Mesenchymal stem cell (in vitro differentiated cells and primary cell): ENCODE data around the gene ABHD5.

Experiments
- DNase-seq: peaks from one replicate; pipeline ENCODE4 v3.0.0-alpha.2; 2013
- H2AFZ ChIP-seq: one replicate; pipeline ENCODE4 v1.6.1; 2013; ENCODE audit warnings: low read depth, mild to moderate bottlenecking, control low read depth, inconsistent platforms, low read length, moderate library complexity
- H2AK5ac ChIP-seq: 2 replicates; pipeline ENCODE4 v1.6.1; 2013; ENCODE audit warnings: low read length, moderate library complexity, mild to moderate bottlenecking, inconsistent platforms; ENCODE audit not compliant: severe bottlenecking
- H2BK120ac ChIP-seq: one replicate; pipeline ENCODE4 v1.6.1; 2013; ENCODE audit warnings: low read depth, mild to moderate bottlenecking, inconsistent platforms, low read length, moderate library complexity
- H2BK12ac ChIP-seq, 2 experiments: one replicate each; pipeline ENCODE4 v1.6.1; 2013; ENCODE audit warnings: inconsistent platforms in 2 of 2, low read length in 2 of 2, mild to moderate bottlenecking in 2 of 2, moderate library complexity in 2 of 2, control low read depth in 1 of 2
- H2BK15ac ChIP-seq: one replicate; pipeline ENCODE4 v1.6.1; 2013; ENCODE audit warnings: mild to moderate bottlenecking, low read depth, inconsistent platforms; ENCODE audit not compliant: poor library complexity, severe bottlenecking
- H2BK5ac ChIP-seq: 2 replicates; pipeline ENCODE4 v1.6.1; 2013; ENCODE audit warnings: low read depth, mild to moderate bottlenecking, low read length, control low read depth, inconsistent platforms; ENCODE audit not compliant: poor library complexity, severe bottlenecking
- H3K14ac ChIP-seq, 2 experiments: one replicate each; pipeline ENCODE4 v1.6.1; 2013; ENCODE audit warnings: inconsistent platforms in 2 of 2, low read length in 2 of 2, control low read depth in 1 of 2, mild to moderate bottlenecking in 1 of 2, moderate library complexity in 1 of 2
- H3K18ac ChIP-seq, 2 experiments: one replicate each; pipeline ENCODE4 v1.6.1; 2013; ENCODE audit warnings: inconsistent platforms in 2 of 2, low read length in 2 of 2, control low read depth in 1 of 2, low read depth in 1 of 2, mild to moderate bottlenecking in 1 of 2
- H3K23ac ChIP-seq, 2 experiments: one replicate each; pipeline ENCODE4 v1.6.1; 2013; ENCODE audit warnings: inconsistent platforms in 2 of 2, low read length in 2 of 2, mild to moderate bottlenecking in 2 of 2, moderate library complexity in 2 of 2, control low read depth in 1 of 2
- H3K27ac ChIP-seq: 2 replicates; pipeline ENCODE4 v1.5.1; 2013; ENCODE audit warnings: mild to moderate bottlenecking, moderate library complexity, low read length, control low read depth, inconsistent platforms; ENCODE audit not compliant: poor library complexity, severe bottlenecking
- H3K27me3 ChIP-seq, 2 experiments: 2 replicates each; pipeline versions ENCODE4 v1.6.1 to v1.7.0; 2013; ENCODE audit warnings: low read length in 2 of 2, mild to moderate bottlenecking in 2 of 2, moderate library complexity in 2 of 2, control low read depth in 1 of 2, inconsistent platforms in 1 of 2; ENCODE audit not compliant: control insufficient read depth in 1 of 2, insufficient read depth in 1 of 2
- H3K36me3 ChIP-seq, 2 experiments: 2 replicates each; pipeline versions ENCODE4 v1.6.1 to v1.7.0; 2013; ENCODE audit warnings: low read length in 2 of 2, control low read depth in 1 of 2, inconsistent platforms in 1 of 2, low read depth in 1 of 2, mild to moderate bottlenecking in 1 of 2; ENCODE audit not compliant: insufficient read depth in 2 of 2, control insufficient read depth in 1 of 2
- H3K4ac ChIP-seq, 2 experiments: one replicate each; pipeline ENCODE4 v1.6.1; 2013; ENCODE audit warnings: inconsistent platforms in 2 of 2, low read length in 2 of 2, mild to moderate bottlenecking in 2 of 2, moderate library complexity in 2 of 2, control low read depth in 1 of 2, low read depth in 1 of 2
- H3K4me1 ChIP-seq: 2 replicates; pipeline ENCODE4 v1.6.1; 2013; ENCODE audit warnings: low read depth, low read length, control low read depth; ENCODE audit not compliant: control insufficient read depth, insufficient read depth
- H3K4me2 ChIP-seq: 2 replicates; pipeline ENCODE4 v1.6.1; 2013; ENCODE audit warnings: low read length, mild to moderate bottlenecking, inconsistent platforms; ENCODE audit not compliant: poor library complexity, severe bottlenecking
- H3K4me3 ChIP-seq, 2 experiments: 2 replicates each; pipeline versions ENCODE4 v1.5.1 to v1.7.0; 2013; ENCODE audit warnings: low read length in 2 of 2, mild to moderate bottlenecking in 2 of 2, control low read depth in 1 of 2, low read depth in 1 of 2; ENCODE audit not compliant: insufficient read depth in 1 of 2
- H3K79me1 ChIP-seq: replicated peaks from 2 replicates; pipeline ENCODE4 v1.6.1; 2013; ENCODE audit warnings: mild to moderate bottlenecking, control low read depth, low read length, inconsistent platforms; ENCODE audit not compliant: poor library complexity, severe bottlenecking
- H3K9ac ChIP-seq: 2 replicates; pipeline ENCODE4 v1.7.0; 2013; ENCODE audit warnings: mild to moderate bottlenecking, low read length, moderate library complexity
- H3K9me3 ChIP-seq: 2 replicates; pipeline ENCODE4 v1.7.0; 2013; ENCODE audit warnings: mild to moderate bottlenecking, low read length; ENCODE audit not compliant: control insufficient read depth
- H4K8ac ChIP-seq: one replicate; pipeline ENCODE4 v1.6.1; 2013; ENCODE audit warnings: inconsistent platforms, mild to moderate bottlenecking, low read length, moderate library complexity
- H4K91ac ChIP-seq: one replicate; pipeline ENCODE4 v1.6.1; 2013; ENCODE audit warnings: mild to moderate bottlenecking, low read length, inconsistent platforms
- WGBS: methylation state at CpG from one replicate; pipeline ENCODE4 v1.1.7; 2013; ENCODE audit warnings: mixed read lengths; 5-methylcytosine and 5-hydroxymethylcytosine counted together

The ABHD5 gene

DNA sequence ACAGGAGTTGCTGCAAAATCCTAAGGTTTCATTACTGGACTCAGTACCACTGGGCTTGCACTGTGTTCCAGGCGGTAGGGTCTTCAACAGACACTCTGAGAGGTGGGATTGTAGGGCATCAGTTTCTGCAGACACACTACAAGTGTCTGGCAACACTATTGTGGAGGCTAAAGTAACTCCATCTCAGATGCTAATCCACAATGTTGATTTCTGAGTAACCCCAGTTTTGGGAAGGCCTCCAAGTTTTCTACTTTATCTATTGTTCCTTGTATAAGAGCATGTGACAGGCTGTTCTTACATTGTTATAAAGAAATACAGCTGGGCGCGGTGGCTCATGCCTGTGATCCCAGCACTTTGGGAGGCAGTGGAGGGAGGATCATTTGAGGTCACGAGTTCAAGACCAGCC lies 2.5 kb upstream of the ABHD5 start:
- Histone ChIP-seq H3K9me3 (no peaks in the 10 kb centered on the region), H2BK15ac (no peak overlapping the region), H3K79me1 (peaks cover 3% of the 10 kb centered on the region), H3K14ac (no peak overlapping the region), H3K9ac (no peak overlapping the region), H2BK12ac (no peak overlapping the region), H2BK120ac (no peak overlapping the region), H2AFZ (no peak overlapping the region), H3K23ac (no peak overlapping the region), H3K4me3 (no peak overlapping the region), H3K36me3 (no peaks in the 10 kb centered on the region), H3K4ac (no peak overlapping the region), H3K18ac (no peak overlapping the region), H3K4me2 (no peak overlapping the region), H3K27ac (no peak overlapping the region), H4K8ac (no peak overlapping the region), H2BK5ac (no peak overlapping the region), H2AK5ac (no peak overlapping the region), H4K91ac (no peak overlapping the region), H3K4me1 (peaks cover 7% of the 10 kb centered on the region), H3K27me3 (no peaks in the 10 kb centered on the region)
- DNase-seq, result no peak
- 96% methylated on average over 4 of the region's 4 CpGs for WGBS

DNA sequence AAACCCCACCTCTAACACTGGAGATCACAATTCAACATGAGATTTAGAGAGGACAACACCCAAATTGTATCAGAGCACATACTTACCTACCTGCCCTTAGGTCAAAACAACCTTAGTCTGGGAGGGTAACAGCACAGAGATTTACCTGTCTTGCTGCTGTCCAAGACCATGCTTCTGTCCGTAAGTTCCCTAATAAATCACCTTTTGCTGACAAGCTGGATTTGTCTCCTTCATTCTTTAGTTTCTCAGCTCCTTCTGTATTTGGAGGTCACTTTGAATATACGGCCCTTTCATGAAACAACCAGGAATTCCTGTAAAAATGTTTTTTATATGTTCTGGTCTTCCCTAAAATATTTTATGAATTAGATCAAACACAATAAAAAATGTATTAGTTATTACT lies 1.6 kb upstream of the ABHD5 start:
- Histone ChIP-seq H2BK12ac (no peak overlapping the region), H3K18ac (no peak overlapping the region), H4K91ac (no peak overlapping the region), H2BK120ac (no peak overlapping the region), H3K9ac (no peak overlapping the region), H3K36me3 (no peaks in the 10 kb centered on the region), H3K4ac (no peak overlapping the region), H3K27me3 (no peaks in the 10 kb centered on the region), H2BK15ac (no peak overlapping the region), H2AK5ac (no peak overlapping the region), H3K4me2 (no peak overlapping the region), H4K8ac (no peak overlapping the region), H2BK5ac (no peak overlapping the region), H2AFZ (no peak overlapping the region), H3K9me3 (no peaks in the 10 kb centered on the region), H3K14ac (no peak overlapping the region), H3K79me1 (peaks cover 4% of the 10 kb centered on the region), H3K4me3 (no peak overlapping the region), H3K23ac (no peak overlapping the region), H3K4me1 (peaks cover 8% of the 10 kb centered on the region), H3K27ac (no peak overlapping the region)
- no peak for DNase-seq
- WGBS, result 95% methylated on average over 1 of the region's 2 CpGs

DNA sequence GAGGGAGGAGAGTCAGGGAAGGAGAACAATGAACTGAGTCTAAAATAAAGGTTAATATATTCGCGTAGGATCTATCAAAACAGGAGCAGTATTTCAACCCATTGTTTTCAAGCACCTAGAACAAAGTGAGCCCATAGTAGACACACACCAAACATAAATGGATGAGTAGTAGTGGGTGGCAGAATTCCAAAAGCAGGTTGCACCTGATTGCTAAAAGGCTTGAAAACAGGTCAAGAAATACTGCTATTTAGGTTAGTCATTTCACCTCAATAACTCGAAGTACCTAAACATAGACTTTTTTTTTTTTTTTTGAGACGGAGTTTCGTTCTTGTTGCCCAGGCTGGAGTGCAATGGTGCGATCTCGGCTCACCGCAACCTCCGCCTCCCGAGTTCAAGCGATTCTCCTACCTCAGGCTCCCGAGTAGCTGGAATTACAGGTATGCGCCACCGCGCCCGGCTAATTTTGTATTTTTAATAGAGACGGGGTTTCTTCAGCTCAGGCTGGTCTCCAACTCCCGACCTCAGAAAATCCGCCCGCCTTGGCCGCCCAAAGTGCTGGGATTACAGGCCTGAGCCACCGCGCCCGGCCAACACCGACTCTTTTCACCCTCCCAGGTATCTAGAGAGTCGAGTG lies 855 bp upstream of the ABHD5 start:
- H4K91ac ChIP-seq, result no peak overlapping the region
- peak overlapping the region in 1 of 2 experiments; percentile 75 for H2BK12ac ChIP-seq
- no peak overlapping the region for H3K23ac ChIP-seq
- H3K79me1 ChIP-seq, result peaks cover 6% of the 10 kb centered on the region
- H2BK120ac ChIP-seq, result no peak overlapping the region
- peaks cover 9% of the 10 kb centered on the region for H3K4me1 ChIP-seq
- H2AFZ ChIP-seq, result peak overlapping the region; percentile 39
- H4K8ac ChIP-seq, result peak overlapping the region; percentile 94
- 7% methylated on average over 18 of the region's 26 CpGs for WGBS
- no peak overlapping the region for H3K27ac ChIP-seq
- DNase-seq, result no peak
- H2AK5ac ChIP-seq, result no peak overlapping the region
- H2BK15ac ChIP-seq, result no peak overlapping the region
- H3K9ac ChIP-seq, result peak overlapping the region; percentile 90
- H3K27me3 ChIP-seq, result no peaks in the 10 kb centered on the region
- H3K18ac ChIP-seq, result peak overlapping the region in 1 of 2 experiments; percentile 14
- no peaks in the 10 kb centered on the region for H3K9me3 ChIP-seq
- H3K14ac ChIP-seq, result no peak overlapping the region
- peak overlapping the region; percentile 50 to 86 for H3K4me3 ChIP-seq
- no peaks in the 10 kb centered on the region for H3K36me3 ChIP-seq
- H3K4ac ChIP-seq, result no peak overlapping the region
- peak overlapping the region; percentile 61 for H3K4me2 ChIP-seq
- H2BK5ac ChIP-seq, result no peak overlapping the region

DNA sequence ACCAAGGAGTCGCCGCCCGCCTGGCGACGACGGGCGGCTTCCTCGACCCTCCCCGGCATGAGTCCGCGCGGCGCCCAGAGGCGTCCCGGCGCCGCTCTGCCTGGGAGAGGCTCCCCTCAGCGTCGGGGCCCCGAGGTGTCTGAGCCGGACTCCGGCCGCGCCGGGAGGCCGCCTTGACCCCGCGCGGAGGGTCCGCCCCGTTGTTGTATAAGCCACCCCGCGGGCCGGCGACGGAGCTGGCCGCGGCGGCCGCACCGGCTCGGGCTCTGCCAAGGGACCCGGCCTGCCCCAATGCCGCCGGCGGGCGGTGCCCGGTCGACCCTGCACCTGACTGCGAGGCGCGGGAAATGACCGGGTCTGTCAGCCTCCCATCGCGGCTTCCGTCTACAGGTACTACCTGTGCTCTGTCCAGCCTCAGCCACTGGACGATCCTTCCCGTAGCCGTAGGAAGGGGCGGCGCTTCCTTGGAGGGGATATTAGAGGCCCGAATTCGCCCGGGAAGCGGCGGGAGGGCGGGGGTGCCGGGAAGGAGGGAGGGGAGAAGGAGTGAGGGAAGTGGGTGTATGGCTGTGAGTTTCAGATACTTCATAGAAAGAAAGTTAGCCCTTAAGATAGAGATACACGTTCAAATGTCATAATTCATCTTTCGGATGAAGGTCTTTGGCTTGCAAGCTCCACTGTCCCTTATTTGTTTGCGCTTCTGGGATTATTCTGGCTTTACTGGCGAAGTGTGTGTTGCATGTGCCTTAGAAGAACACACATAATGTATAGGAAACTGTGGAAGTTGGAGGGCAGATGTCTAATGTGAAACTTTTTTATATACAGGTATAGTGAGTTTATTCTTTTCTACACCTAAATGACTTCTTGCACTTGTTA lies 620 bp downstream of the ABHD5 start:
- peak; percentile 59 for DNase-seq
- Histone ChIP-seq H3K79me1 (peaks cover 7% of the 10 kb centered on the region), H3K4ac (peak overlapping the region in 1 of 2 experiments; percentile 47), H3K27me3 (no peaks in the 10 kb centered on the region), H3K4me2 (peak overlapping the region; percentile 55), H3K14ac (peak overlapping the region in 1 of 2 experiments; percentile 89), H4K8ac (peak overlapping the region; percentile 69), H3K18ac (peak overlapping the region; percentile 28 to 81), H2AFZ (peak overlapping the region; percentile 89), H2BK5ac (no peak overlapping the region), H3K4me1 (peaks cover 10% of the 10 kb centered on the region), H3K23ac (peak overlapping the region in 1 of 2 experiments; percentile 56), H3K9me3 (no peaks in the 10 kb centered on the region), H2BK120ac (peak overlapping the region; percentile 78), H3K36me3 (no peaks in the 10 kb centered on the region), H3K4me3 (peak overlapping the region; percentile 86 to 93), H3K27ac (no peak overlapping the region), H4K91ac (peak overlapping the region; percentile 47), H2AK5ac (no peak overlapping the region), H2BK12ac (peak overlapping the region in 1 of 2 experiments; percentile 68), H2BK15ac (peak overlapping the region; percentile 85), H3K9ac (peak overlapping the region; percentile 90)
- WGBS, result 2% methylated on average over 61 of the region's 72 CpGs
